Suprapubic skin (tissue), 4 donors: ENCODE results near the gene KRT36.

Experiments used
- EP300 ChIP-seq: sonication (generic); formaldehyde crosslinking; IDR thresholded peaks from one replicate; pipeline ENCODE4 v1.6.1; 2017; ENCODE audit warnings: antibody characterized with exemption
- POLR2A ChIP-seq, 2 donors: fragments of 450-650 bp; IDR thresholded peaks; one replicate each; pipeline ENCODE4 v1.6.1; 2017; ENCODE audit warnings: antibody characterized with exemption in 2 of 2, mild to moderate bottlenecking in 2 of 2, moderate library complexity in 2 of 2
- POLR2AphosphoS5 ChIP-seq, 3 donors: sonication (generic); formaldehyde crosslinking; IDR thresholded peaks; one replicate each; pipeline ENCODE4 v1.6.1; 2017; ENCODE audit warnings: antibody characterized with exemption in 3 of 3
- TF ChIP-seq, protein P1 (sequence below), 2 donors: fragments of 200-600 bp in 1 of 2; fragments of 450-650 bp in 1 of 2; sonication (generic) in 1 of 2; IDR thresholded peaks; one replicate each; pipeline ENCODE4 v1.5.1; 2016 to 2019; ENCODE audit warnings: antibody characterized with exemption in 2 of 2, mild to moderate bottlenecking in 1 of 2, moderate library complexity in 1 of 2

GRCh38 chr17:41457676-41458075 lies 32.0 kb downstream of the KRT36 start:
- TF ChIP-seq POLR2A (IDR thresholded peaks at IDR 0.05) (no peak), EP300 (no peak), POLR2AphosphoS5 (IDR thresholded peaks at IDR 0.05) (no peak)
- TF ChIP-seq, protein P1, sequence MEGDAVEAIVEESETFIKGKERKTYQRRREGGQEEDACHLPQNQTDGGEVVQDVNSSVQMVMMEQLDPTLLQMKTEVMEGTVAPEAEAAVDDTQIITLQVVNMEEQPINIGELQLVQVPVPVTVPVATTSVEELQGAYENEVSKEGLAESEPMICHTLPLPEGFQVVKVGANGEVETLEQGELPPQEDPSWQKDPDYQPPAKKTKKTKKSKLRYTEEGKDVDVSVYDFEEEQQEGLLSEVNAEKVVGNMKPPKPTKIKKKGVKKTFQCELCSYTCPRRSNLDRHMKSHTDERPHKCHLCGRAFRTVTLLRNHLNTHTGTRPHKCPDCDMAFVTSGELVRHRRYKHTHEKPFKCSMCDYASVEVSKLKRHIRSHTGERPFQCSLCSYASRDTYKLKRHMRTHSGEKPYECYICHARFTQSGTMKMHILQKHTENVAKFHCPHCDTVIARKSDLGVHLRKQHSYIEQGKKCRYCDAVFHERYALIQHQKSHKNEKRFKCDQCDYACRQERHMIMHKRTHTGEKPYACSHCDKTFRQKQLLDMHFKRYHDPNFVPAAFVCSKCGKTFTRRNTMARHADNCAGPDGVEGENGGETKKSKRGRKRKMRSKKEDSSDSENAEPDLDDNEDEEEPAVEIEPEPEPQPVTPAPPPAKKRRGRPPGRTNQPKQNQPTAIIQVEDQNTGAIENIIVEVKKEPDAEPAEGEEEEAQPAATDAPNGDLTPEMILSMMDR (IDR thresholded peaks at IDR 0.05), result no peak
